Measurements from ENCODE around the gene EMX1. TPM values are rescaled to one million over a fixed set of nuclear protein-coding genes. Genes with fewer than 3 reads are reported as not detected.

EMX1 gene
- total RNA-seq, 2 experiments from 2014 or later, result not detected

- H3K36me3 ChIP-seq (ENCODE audit: insufficient read depth, low read length), result no peaks in the 10 kb centered on the region
- H3K4me3 ChIP-seq (ENCODE audit: low read depth, low read length, poor library complexity, severe bottlenecking), result no peak overlapping the region
- ChIA-PET POLR2A (no interaction called here), CTCF (ENCODE audit: unreplicated experiment) (no interaction called here)
- BruUV-seq (replicated peaks), result no TSS peak
- intact Hi-C loops (cut with micrococcal nuclease; ENCODE audit: unreplicated experiment), result no loop called here
- no peak for TF ChIP-seq EZH2phosphoT487 (IDR thresholded peaks at IDR 0.05; ENCODE audit: borderline replicate concordance, low read depth, low read length)
- TF ChIP-seq CTCF (conservative IDR thresholded peaks at IDR 0.05; ENCODE audit: low read length), result no peak
- H3K27ac ChIP-seq (ENCODE audit: low read depth, low read length, poor library complexity, severe bottlenecking), result no peak overlapping the region
- H3K79me2 ChIP-seq (ENCODE audit: insufficient read depth, low read depth, low read length), result no peaks in the 10 kb centered on the region
- H3K9me3 ChIP-seq (ENCODE audit: low read length), result no peaks in the 10 kb centered on the region
- no peak overlapping the region for H3K4me2 ChIP-seq (ENCODE audit: low read length)
- no peaks in the 10 kb centered on the region for H3K9me2 ChIP-seq (ENCODE audit: insufficient read depth, low read length)
- H2AFZ ChIP-seq (ENCODE audit: low read length), result no peak overlapping the region
- H3K4me1 ChIP-seq (ENCODE audit: insufficient read depth, low read length, poor library complexity, severe bottlenecking), result peaks cover 21% of the 10 kb centered on the region
- H4K20me1 ChIP-seq (ENCODE audit: insufficient read depth, low read length), result no peaks in the 10 kb centered on the region
- no peak for DNase-seq (ENCODE audit: low spot score)
Observed at GRCh38 chr2:72955228-72956049, 38.1 kb downstream of the EMX1 start.

GRCh38 chr2:72956050-72956395, 38.7 kb downstream of the EMX1 start:
- peaks cover 18% of the 10 kb centered on the region for H3K4me1 ChIP-seq (ENCODE audit: insufficient read depth, low read length, poor library complexity, severe bottlenecking)
- H3K79me2 ChIP-seq (ENCODE audit: insufficient read depth, low read depth, low read length), result no peaks in the 10 kb centered on the region
- no peak for TF ChIP-seq CTCF (conservative IDR thresholded peaks at IDR 0.05; ENCODE audit: low read length)
- TF ChIP-seq EZH2phosphoT487 (IDR thresholded peaks at IDR 0.05; ENCODE audit: borderline replicate concordance, low read depth, low read length), result no peak
- ChIA-PET CTCF (ENCODE audit: unreplicated experiment) (interaction anchor here (0.6 kb wide), 1 partner anchor 9 kb away, joined by 3 read pairs; no protein-coding TSS in a partner anchor), POLR2A (no interaction called here)
- no peaks in the 10 kb centered on the region for H3K9me2 ChIP-seq (ENCODE audit: insufficient read depth, low read length)
- H3K36me3 ChIP-seq (ENCODE audit: insufficient read depth, low read length), result no peaks in the 10 kb centered on the region
- intact Hi-C loops (cut with micrococcal nuclease; ENCODE audit: unreplicated experiment), result no loop called here
- no peak overlapping the region for H3K27ac ChIP-seq (ENCODE audit: low read depth, low read length, poor library complexity, severe bottlenecking)
- no peaks in the 10 kb centered on the region for H3K9me3 ChIP-seq (ENCODE audit: low read length)
- no peak overlapping the region for H3K4me3 ChIP-seq (ENCODE audit: low read depth, low read length, poor library complexity, severe bottlenecking)
- no peak for DNase-seq (ENCODE audit: low spot score)
- H4K20me1 ChIP-seq (ENCODE audit: insufficient read depth, low read length), result no peaks in the 10 kb centered on the region
- H2AFZ ChIP-seq (ENCODE audit: low read length), result no peak overlapping the region
- no TSS peak for BruUV-seq (replicated peaks)
- H3K4me2 ChIP-seq (ENCODE audit: low read length), result no peak overlapping the region

GRCh38 chr2:72956936-72957335, 39.6 kb downstream of the EMX1 start:
- no peaks in the 10 kb centered on the region for H3K36me3 ChIP-seq (ENCODE audit: insufficient read depth, low read length)
- TF ChIP-seq EZH2phosphoT487 (IDR thresholded peaks at IDR 0.05; ENCODE audit: borderline replicate concordance, low read depth, low read length) (no peak), CTCF (conservative IDR thresholded peaks at IDR 0.05; ENCODE audit: low read length) (no peak)
- no peaks in the 10 kb centered on the region for H3K79me2 ChIP-seq (ENCODE audit: insufficient read depth, low read depth, low read length)
- intact Hi-C loops (cut with micrococcal nuclease; ENCODE audit: unreplicated experiment), result no loop called here
- no peak overlapping the region for H3K4me3 ChIP-seq (ENCODE audit: low read depth, low read length, poor library complexity, severe bottlenecking)
- H3K9me3 ChIP-seq (ENCODE audit: low read length), result no peaks in the 10 kb centered on the region
- peaks cover 9% of the 10 kb centered on the region for H3K4me1 ChIP-seq (ENCODE audit: insufficient read depth, low read length, poor library complexity, severe bottlenecking)
- H4K20me1 ChIP-seq (ENCODE audit: insufficient read depth, low read length), result no peaks in the 10 kb centered on the region
- POLR2A ChIA-PET, result no interaction called here
- H3K27ac ChIP-seq (ENCODE audit: low read depth, low read length, poor library complexity, severe bottlenecking), result no peak overlapping the region
- DNase-seq (ENCODE audit: low spot score), result no peak
- no peaks in the 10 kb centered on the region for H3K9me2 ChIP-seq (ENCODE audit: insufficient read depth, low read length)
- BruUV-seq (replicated peaks), result no TSS peak
- no peak overlapping the region for H3K4me2 ChIP-seq (ENCODE audit: low read length)
- CTCF ChIA-PET (ENCODE audit: unreplicated experiment), result interaction anchor here (0.6 kb wide), 1 partner anchor 31 kb away, joined by 3 read pairs; no protein-coding TSS in a partner anchor
- H2AFZ ChIP-seq (ENCODE audit: low read length), result no peak overlapping the region
